HG03066 (cell line): Measurements from ENCODE around the gene RNPS1.
A peak's percentile ranks its signal among the peaks of the same experiment; 100 is the strongest.
"Not testable (repeated sequence)": the region's sequence is repeated elsewhere in the genome, so short reads cannot be mapped to it uniquely, and the experiment has no call there.

Source experiments
- ATAC-seq: cut with Tn5 transposase; IDR thresholded peaks from one replicate; pipeline ENCODE4 v1.9.1; 2021; ENCODE audit warnings: low read depth; ENCODE audit not compliant: unreplicated experiment

The RNPS1 gene

GRCh38 chr16:2258530-2258929 lies 9.4 kb downstream of the RNPS1 start:
- ATAC-seq = not testable (repeated sequence)

DNA sequence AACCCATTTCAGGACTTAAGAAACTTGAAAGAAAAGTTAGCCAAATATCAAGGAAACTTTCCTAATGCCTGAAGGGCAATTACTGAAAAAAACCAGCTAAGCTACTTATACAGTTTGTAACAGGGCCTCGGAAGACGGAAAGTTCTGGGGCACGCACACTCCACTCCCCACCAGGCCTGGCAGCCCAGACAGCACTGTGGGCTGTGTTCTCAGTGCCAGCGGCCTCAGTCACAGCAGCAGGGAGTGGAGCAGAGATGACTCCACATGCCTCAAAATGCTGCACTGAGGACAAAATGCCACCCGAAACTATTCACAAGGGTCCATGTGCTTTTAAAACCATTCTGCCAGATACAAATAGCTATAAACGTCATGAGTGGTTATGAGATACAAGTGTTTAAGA lies 10.2 kb downstream of the RNPS1 start:
- ATAC-seq = no peak

GRCh38 chr16:2256531-2257140 lies 11.3 kb downstream of the RNPS1 start:
- ATAC-seq = no peak

DNA sequence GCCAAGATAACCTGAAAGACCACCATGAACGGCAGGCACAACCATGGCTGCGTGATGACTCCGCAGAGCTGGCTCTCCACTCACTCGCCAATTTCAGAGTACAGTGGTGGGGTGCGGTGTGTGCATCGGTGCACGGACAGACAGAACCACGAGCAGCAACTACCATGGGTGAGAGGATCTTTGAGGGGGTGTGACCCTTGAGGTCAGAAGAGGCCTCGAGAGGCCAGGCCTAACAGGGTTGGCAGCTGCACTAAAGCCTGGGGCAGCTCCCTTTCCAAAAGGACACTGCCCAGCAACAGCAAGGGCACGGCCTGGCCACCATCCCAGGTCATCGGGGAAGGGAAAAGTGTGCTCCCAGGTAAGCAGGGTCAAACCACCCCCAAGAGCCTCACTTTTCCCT lies 14.6 kb downstream of the RNPS1 start:
- ATAC-seq = no peak

GRCh38 chr16:2252806-2253148 lies 15.1 kb downstream of the RNPS1 start:
- ATAC-seq = no peak

GRCh38 chr16:2251296-2252111 lies 16.4 kb downstream of the RNPS1 start, which contains the start of gene ECI1:
Gene ECI1 (minus strand): TSS chr16:2251587. CDS start chr16:2251566, 21 bp downstream.
- ATAC-seq = peak; percentile 89

- no peak for ATAC-seq
Observed at GRCh38 chr16:2250652-2251295, 17.2 kb downstream of the RNPS1 start.

- ATAC-seq = no peak
Observed at GRCh38 chr16:2246301-2246885, 21.5 kb downstream of the RNPS1 start.

GRCh38 chr16:2244926-2245795 lies 22.8 kb downstream of the RNPS1 start:
- no peak for ATAC-seq

GRCh38 chr16:2244301-2244700 lies 23.6 kb downstream of the RNPS1 start:
- no peak for ATAC-seq

DNA sequence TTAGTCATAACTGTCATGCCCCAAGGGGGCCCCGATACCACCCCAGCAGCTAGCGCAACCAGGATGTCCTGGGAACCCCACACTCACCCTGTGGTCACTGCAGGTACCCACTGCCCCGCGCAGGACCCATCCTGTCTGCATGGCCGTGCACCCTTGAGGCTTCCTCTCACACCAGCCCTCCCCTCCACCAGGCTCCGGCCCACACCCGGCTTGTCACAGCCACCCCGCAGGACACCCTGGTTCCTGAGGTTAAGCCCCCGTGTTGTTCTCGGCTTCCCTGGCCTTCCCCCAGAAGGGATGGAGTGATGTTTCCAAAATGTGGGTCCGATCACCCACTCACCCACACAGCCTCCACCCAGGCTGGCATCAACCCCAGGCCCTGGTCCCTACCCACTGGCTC lies 24.1 kb downstream of the RNPS1 start:
- ATAC-seq = no peak

DNA sequence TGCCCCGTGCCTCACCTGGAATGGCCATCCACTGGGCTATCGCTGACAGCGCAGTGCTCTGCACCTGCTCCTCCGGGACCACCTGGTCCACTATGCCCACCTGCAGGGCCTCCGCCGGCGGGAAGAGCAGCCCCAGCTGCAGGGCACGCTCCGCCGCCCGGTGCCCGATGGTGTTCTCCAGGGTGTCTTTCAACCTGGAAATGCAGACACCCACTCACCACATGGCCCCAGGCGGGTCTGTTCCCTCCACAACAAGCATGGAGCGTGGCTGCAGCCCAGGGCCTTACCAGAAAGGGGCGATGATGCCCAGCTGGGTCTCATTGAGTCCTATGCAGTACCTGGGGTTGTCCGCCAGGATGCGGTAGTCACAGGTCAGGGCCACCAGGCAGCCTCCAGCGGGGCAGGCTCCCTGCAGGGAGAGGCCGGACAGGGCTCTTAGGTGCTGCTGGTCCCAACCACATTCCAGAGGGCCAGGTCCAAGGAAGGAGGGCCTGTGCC lies 24.8 kb downstream of the RNPS1 start:
- no peak for ATAC-seq

DNA sequence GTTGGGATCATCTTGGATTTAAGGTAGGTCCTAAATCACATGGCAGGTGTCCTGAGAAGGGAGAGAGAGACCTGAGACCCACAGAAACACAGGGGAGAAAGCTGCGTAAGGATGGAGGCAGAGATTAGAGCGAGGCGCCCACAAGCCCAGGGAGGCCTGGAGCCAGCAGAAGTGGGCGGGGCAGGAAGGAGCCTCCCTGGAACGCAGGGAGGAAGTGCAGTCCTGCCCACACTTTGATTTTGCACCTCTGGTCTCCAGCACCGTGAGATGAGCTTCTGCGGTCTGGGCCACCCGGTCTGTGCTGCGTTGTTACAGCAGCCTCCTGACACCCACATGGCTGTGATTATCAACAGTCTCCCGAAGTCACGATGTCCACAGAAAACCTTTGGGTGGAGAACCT lies 25.3 kb downstream of the RNPS1 start:
- no peak for ATAC-seq

DNA sequence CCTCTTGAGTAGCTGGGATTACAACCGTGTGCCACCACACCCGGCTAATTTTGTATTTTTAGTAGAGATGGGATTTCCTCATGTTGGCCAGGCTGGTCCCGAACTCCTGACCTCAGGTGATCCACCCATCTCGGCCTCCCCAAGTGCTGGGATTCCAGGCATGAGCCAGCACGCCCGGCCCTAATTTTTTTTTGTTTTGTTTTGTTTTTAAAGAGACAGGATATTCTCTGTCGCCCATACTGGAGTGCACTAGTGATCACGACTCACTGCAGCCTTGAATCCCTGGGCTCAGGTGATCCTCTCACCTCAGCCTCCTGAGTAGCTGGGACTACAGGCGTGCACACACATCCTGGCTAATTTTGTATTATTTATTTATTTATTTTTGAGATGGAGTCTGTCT lies 27.6 kb downstream of the RNPS1 start:
- not testable (repeated sequence) for ATAC-seq

DNA sequence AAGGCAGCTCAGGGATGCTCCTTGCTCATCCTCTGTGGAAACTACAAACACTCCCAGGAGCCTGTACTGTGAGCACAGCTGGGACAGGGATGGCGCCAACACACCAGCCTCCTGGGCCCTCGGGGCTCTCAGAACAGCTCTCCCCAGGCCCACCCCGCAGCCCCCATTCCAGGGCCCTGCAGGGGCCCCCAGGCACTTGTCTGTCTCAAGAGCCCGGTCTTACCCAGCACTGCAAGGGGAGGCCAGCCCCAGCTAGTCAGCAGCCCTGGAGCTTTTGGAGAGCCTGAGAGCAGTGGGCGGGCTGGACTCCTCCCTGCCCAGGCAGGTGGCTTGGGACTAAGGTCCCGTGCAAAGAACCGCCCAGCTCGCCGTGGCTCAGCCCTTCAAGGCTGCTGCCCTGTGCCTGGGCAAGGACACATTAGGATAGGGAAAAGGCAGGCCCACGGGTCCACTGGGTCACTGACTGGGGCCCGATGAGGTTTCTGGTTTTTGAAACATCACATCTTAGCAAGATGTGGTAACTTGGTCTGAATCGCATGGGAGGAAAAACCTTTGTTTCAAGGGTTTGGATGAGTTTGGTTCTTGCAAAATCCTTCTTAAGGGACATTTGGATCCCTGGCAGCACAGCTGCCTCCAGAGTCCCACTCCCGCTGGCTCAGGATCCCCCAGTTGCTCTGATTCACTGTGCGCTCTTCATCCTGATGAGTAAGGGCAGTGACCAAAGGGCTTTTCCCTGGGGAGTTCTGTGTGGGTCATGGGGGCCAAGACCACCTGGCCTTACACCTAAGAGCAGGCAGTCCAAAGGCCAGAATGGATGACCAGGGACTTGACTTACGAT lies 28.9 kb downstream of the RNPS1 start:
- no peak for ATAC-seq

GRCh38 chr16:2238150-2238837 lies 29.6 kb downstream of the RNPS1 start:
- ATAC-seq = no peak

- ATAC-seq = no peak
Observed at GRCh38 chr16:2237493-2238149, 30.3 kb downstream of the RNPS1 start.

- no peak for ATAC-seq
Observed at GRCh38 chr16:2237102-2237482, 30.8 kb downstream of the RNPS1 start.
